ENCODE measurements around the gene OTX2.

GRCh38 chr14:56854325-56854724 is 44.0 kb upstream of the OTX2 start:
- TF ChIP-seq ZNF430 (CRISPR knock-in tag; IDR thresholded peaks at IDR 0.05), result no peak
- TF ChIP-seq HBP1 (CRISPR knock-in tag; IDR thresholded peaks at IDR 0.05; ENCODE audit: low read depth), result no peak
- TF ChIP-seq RAD21 (CRISPR knock-in tag; IDR thresholded peaks at IDR 0.05), result no peak
- no peak for TF ChIP-seq ZNF207 (IDR thresholded peaks at IDR 0.05; ENCODE audit: borderline replicate concordance)
- no peak for TF ChIP-seq USF2 (IDR thresholded peaks at IDR 0.05; ENCODE audit: low read depth, low read length)
- TF ChIP-seq USF2 (CRISPR knock-in tag; IDR thresholded peaks at IDR 0.05; ENCODE audit: borderline replicate concordance), result no peak
- no peak for TF ChIP-seq TEF (CRISPR knock-in tag; IDR thresholded peaks at IDR 0.05)
- TF ChIP-seq HNRNPUL1 (IDR thresholded peaks at IDR 0.05; ENCODE audit: low read depth, low read length), result no peak
- TF ChIP-seq NR2F6 (IDR thresholded peaks at IDR 0.05), result no peak
- no peak for TF ChIP-seq NR2F6 (CRISPR knock-in tag; IDR thresholded peaks at IDR 0.05)
- no peak for TF ChIP-seq ZFX (CRISPR knock-in tag; IDR thresholded peaks at IDR 0.05; ENCODE audit: low read depth)
- TF ChIP-seq SRF (IDR thresholded peaks at IDR 0.05; ENCODE audit: low read depth, low read length), result no peak
- no peak for TF ChIP-seq POLR2A (IDR thresholded peaks at IDR 0.05; ENCODE audit: insufficient read depth in 1 of 2, low read depth in 2 of 2, low read length in 2 of 2)
- TF ChIP-seq ETV5 (CRISPR knock-in tag; IDR thresholded peaks at IDR 0.05; ENCODE audit: borderline replicate concordance), result no peak

All from HepG2 (cell line).